ENCODE measurements around the gene ATCAY.
"Not testable (repeated sequence)": the region's sequence is repeated elsewhere in the genome, so short reads cannot be mapped to it uniquely, and the experiment has no call there.

Gene ATCAY

GRCh38 chr19:3942790-3943409 lies 62.4 kb downstream of the ATCAY start:
- Mint-ChIP-seq H3K9me3 (no peaks in the 10 kb centered on the region), H3K27me3 (ENCODE audit: low read depth) (no peaks in the 10 kb centered on the region), H3K27ac (no peak overlapping the region), H3K36me3 (ENCODE audit: low read depth) (no peaks in the 10 kb centered on the region), H3K4me3 (no peak overlapping the region), H3K4me1 (ENCODE audit: low read depth) (peaks cover 4% of the 10 kb centered on the region)

DNA sequence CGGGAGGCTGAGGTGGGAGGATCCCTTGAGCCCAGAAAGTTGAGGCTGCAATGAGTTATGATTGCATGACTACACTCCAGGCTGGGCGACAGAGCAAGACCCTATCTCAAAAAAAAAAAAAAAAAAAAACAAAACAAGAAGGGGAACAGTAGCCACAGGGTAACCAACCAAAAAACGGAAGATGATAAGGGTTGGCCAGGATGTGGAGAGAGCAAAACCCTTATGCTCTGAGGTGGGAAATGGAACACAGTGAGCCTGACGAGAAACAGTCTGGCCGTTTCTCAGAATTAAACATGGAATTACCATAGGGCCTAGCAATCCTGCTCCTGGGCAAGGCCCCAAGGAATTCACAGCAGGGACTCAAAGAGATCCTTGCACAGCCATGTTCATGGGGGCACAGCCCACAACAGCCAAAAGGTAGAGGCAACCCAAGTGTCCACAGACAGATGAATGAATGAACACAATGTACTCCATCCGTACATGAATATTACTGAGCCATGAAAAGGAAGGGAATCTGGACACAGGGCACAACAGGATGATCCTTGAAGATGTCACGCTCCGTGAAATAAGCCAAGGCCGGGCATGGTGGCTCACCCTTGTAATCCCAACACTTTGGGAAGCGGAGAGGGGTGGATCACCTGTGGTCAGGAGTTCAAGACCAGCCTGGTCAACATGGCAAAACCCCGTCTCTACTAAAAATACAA lies 63.7 kb downstream of the ATCAY start:
- Mint-ChIP-seq H3K27ac (no peak overlapping the region), H3K36me3 (ENCODE audit: low read depth) (no peaks in the 10 kb centered on the region), H3K4me3 (no peak overlapping the region), H3K9me3 (no peaks in the 10 kb centered on the region), H3K27me3 (ENCODE audit: low read depth) (no peaks in the 10 kb centered on the region), H3K4me1 (ENCODE audit: low read depth) (peaks cover 4% of the 10 kb centered on the region)

DNA sequence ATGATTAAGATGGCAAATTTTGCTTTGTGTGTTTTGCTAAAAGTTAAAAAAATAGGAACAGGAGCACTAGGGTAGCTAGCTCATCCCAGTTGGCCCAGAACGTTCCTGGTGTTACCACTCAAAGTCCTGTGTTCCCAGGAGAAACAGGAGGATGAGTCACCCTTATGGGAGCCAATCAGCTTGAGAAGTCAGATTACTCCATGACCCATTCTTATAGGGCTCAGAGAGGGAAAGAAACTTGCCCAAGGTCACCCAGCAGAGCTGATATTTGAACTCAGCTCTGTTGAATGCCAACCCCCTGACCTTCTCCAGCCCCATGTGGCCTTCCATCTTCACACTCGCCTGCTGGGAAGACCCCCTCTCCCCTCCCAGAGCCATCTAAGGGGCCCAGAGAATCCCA lies 65.4 kb downstream of the ATCAY start:
- Mint-ChIP-seq H3K4me1 (ENCODE audit: low read depth) (peaks cover 4% of the 10 kb centered on the region), H3K9me3 (no peaks in the 10 kb centered on the region), H3K36me3 (ENCODE audit: low read depth) (no peaks in the 10 kb centered on the region), H3K4me3 (no peak overlapping the region), H3K27ac (no peak overlapping the region), H3K27me3 (ENCODE audit: low read depth) (no peaks in the 10 kb centered on the region)

GRCh38 chr19:3947316-3947933 lies 66.9 kb downstream of the ATCAY start:
- not testable (repeated sequence) for H3K4me3 Mint-ChIP-seq; H3K4me1 Mint-ChIP-seq (ENCODE audit: low read depth); H3K27me3 Mint-ChIP-seq (ENCODE audit: low read depth); H3K9me3 Mint-ChIP-seq; H3K36me3 Mint-ChIP-seq (ENCODE audit: low read depth); H3K27ac Mint-ChIP-seq

- Mint-ChIP-seq H3K27me3 (ENCODE audit: low read depth) (peaks cover 6% of the 10 kb centered on the region), H3K4me1 (ENCODE audit: low read depth) (peaks cover under 1% of the 10 kb centered on the region), H3K27ac (no peak overlapping the region), H3K9me3 (no peaks in the 10 kb centered on the region), H3K4me3 (no peak overlapping the region), H3K36me3 (ENCODE audit: low read depth) (no peaks in the 10 kb centered on the region)
Measured at GRCh38 chr19:3949294-3949693, 68.8 kb downstream of the ATCAY start.

- Mint-ChIP-seq H3K4me3 (no peak overlapping the region), H3K27me3 (ENCODE audit: low read depth) (peaks cover 6% of the 10 kb centered on the region), H3K36me3 (ENCODE audit: low read depth) (no peaks in the 10 kb centered on the region), H3K9me3 (no peaks in the 10 kb centered on the region), H3K4me1 (ENCODE audit: low read depth) (no peaks in the 10 kb centered on the region), H3K27ac (no peak overlapping the region)
Measured at GRCh38 chr19:3949997-3950859, 69.7 kb downstream of the ATCAY start.

- Mint-ChIP-seq H3K27me3 (ENCODE audit: low read depth) (peaks cover 6% of the 10 kb centered on the region), H3K36me3 (ENCODE audit: low read depth) (no peaks in the 10 kb centered on the region), H3K27ac (no peak overlapping the region), H3K9me3 (no peaks in the 10 kb centered on the region), H3K4me3 (no peak overlapping the region), H3K4me1 (ENCODE audit: low read depth) (no peaks in the 10 kb centered on the region)
Measured at GRCh38 chr19:3950871-3951861, 70.7 kb downstream of the ATCAY start.

DNA sequence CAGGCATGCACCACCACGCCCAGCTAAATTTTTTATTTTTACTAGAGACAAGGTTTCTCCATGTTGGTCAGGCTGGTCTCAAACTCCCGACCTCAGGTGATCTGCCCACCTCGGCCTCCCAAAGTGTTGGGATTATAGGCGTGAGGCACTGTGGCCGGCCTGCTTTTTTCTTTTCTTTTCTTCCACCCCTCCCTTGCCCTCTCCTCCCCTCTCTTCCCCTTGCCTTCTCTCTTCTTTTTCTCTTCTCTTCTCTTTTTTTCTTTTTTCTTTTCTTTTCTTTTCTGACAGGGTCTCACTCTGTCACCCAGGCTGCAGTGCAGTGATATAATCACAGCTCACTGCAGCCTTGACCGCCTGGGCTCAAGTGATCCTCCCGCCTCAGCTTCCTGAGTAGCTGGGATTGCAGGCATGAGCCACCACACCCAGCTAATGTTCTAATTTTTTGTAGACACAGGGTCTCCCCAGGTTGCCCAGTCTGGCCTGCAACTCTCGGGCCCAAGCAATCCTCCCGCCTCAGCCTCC lies 72.3 kb downstream of the ATCAY start:
- H3K27me3 Mint-ChIP-seq (ENCODE audit: low read depth); H3K4me1 Mint-ChIP-seq (ENCODE audit: low read depth); H3K27ac Mint-ChIP-seq; H3K36me3 Mint-ChIP-seq (ENCODE audit: low read depth); H3K4me3 Mint-ChIP-seq; H3K9me3 Mint-ChIP-seq: not testable (repeated sequence)

DNA sequence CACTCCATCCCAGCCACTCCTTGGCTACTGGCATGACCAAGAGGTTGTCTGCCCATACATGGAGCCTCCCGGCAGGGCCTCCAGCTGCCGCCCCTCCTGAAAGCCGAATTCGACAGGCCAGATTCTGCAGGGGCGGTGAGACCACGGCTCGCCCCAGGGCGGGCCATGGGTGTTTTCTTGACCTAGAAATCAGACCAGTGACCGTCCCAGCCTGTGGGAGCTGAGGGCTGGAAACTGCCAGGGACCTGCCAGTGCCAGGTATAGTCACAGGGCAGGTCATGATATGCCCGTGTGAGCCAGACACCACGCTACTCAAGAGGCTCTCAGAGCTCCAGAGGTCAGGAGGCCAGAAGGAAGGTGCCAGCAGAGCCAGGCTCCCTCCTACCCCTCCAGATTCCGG lies 73.6 kb downstream of the ATCAY start:
- no peaks in the 10 kb centered on the region for H3K9me3 Mint-ChIP-seq

DNA sequence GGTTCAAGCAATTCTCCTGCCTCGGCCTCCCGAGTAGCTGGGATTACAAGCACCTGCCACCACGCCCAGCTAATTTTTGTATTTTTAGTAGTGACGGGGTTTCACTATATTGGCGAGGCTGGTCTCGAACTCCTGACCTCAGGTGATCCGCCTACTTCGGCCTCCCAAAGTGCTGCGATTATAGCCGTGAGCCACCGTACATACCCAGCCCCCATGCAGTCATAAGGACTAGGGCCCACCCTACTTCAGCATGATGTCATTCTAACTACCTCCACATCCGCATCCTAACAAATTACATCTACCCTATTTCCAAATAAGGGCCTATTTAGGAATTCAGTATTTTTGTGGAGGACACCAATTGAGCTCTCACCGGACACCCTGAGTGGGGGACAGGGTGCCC lies 74.8 kb downstream of the ATCAY start:
- H3K27ac Mint-ChIP-seq; H3K27me3 Mint-ChIP-seq (ENCODE audit: low read depth); H3K4me1 Mint-ChIP-seq (ENCODE audit: low read depth); H3K4me3 Mint-ChIP-seq; H3K36me3 Mint-ChIP-seq (ENCODE audit: low read depth); H3K9me3 Mint-ChIP-seq: not testable (repeated sequence)

More for the DNA sequence above, 73.6 kb downstream of the ATCAY start:
- H3K27ac Mint-ChIP-seq, result no peak overlapping the region
- H3K27me3 Mint-ChIP-seq (ENCODE audit: low read depth), result peaks cover 6% of the 10 kb centered on the region
- no peaks in the 10 kb centered on the region for H3K4me1 Mint-ChIP-seq (ENCODE audit: low read depth)
- no peaks in the 10 kb centered on the region for H3K36me3 Mint-ChIP-seq (ENCODE audit: low read depth)
- no peak overlapping the region for H3K4me3 Mint-ChIP-seq

DNA sequence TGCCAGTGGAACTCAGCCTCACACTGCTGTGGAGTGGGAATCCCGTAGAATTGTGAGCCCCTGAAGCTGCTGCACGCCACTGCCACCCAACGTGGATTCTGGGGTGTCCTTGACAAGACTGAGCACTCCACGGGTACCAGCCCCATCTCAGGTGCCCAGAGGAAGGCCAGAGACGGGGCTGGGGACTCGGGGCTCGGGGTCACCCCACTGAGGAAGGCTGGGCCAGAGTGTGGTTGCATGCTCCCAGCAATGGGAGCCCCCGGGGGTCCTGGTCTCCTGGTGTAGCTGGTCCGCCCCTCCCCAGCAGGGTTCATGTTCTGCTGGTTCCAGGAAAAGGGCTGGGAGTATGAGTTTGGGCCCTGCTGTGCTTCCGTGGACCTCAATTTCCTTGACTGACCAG lies 75.2 kb downstream of the ATCAY start:
- Mint-ChIP-seq H3K4me3 (no peak overlapping the region), H3K36me3 (ENCODE audit: low read depth) (no peaks in the 10 kb centered on the region), H3K4me1 (ENCODE audit: low read depth) (no peaks in the 10 kb centered on the region), H3K27me3 (ENCODE audit: low read depth) (peaks cover 6% of the 10 kb centered on the region), H3K27ac (no peak overlapping the region), H3K9me3 (no peaks in the 10 kb centered on the region)

- Mint-ChIP-seq H3K4me1 (ENCODE audit: low read depth) (no peaks in the 10 kb centered on the region), H3K27ac (no peak overlapping the region), H3K36me3 (ENCODE audit: low read depth) (no peaks in the 10 kb centered on the region), H3K9me3 (no peaks in the 10 kb centered on the region), H3K4me3 (no peak overlapping the region), H3K27me3 (ENCODE audit: low read depth) (no peaks in the 10 kb centered on the region)
Measured at GRCh38 chr19:3958836-3959765, 78.6 kb downstream of the ATCAY start.

GRCh38 chr19:3959766-3960131 lies 79.3 kb downstream of the ATCAY start:
- Mint-ChIP-seq H3K27me3 (ENCODE audit: low read depth) (no peaks in the 10 kb centered on the region), H3K4me3 (no peak overlapping the region), H3K9me3 (no peaks in the 10 kb centered on the region), H3K4me1 (ENCODE audit: low read depth) (no peaks in the 10 kb centered on the region), H3K36me3 (ENCODE audit: low read depth) (no peaks in the 10 kb centered on the region), H3K27ac (no peak overlapping the region)
